Measurements from ENCODE around the gene ERCC2.
"Not testable (repeated sequence)": the region's sequence is repeated elsewhere in the genome, so short reads cannot be mapped to it uniquely, and the experiment has no call there.

ERCC2 gene

GRCh38 chr19:45327404-45328143, 42.8 kb downstream of the ERCC2 start:
- FAIRE-seq: no peak

DNA sequence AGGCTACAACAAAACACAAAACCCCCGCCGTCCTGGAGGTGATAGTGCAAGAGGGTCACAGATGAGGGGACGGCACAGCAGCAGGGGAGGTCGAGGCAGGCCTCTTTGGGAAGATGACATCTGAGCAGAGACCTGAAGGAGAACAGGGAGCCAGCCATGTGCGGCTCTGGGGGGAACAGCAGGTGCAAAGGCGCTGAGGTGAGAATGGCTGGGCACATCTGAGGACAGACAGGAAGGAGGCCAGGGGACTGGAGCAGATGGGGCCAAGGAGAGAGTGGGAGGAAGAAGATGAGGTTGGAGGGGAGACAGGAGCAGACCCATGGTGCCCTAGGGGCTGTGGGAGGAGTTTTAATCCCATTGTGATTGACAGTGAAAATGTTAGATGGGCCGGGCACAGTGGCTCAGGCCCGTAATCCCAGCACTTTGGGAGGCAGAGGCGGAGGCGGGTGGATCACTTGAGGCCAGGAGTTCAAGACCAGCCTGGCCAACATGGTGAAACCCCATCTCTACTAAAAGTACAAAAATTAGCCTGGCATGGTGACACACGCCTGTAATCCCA, 45.9 kb downstream of the ERCC2 start:
- FAIRE-seq: no peak

DNA sequence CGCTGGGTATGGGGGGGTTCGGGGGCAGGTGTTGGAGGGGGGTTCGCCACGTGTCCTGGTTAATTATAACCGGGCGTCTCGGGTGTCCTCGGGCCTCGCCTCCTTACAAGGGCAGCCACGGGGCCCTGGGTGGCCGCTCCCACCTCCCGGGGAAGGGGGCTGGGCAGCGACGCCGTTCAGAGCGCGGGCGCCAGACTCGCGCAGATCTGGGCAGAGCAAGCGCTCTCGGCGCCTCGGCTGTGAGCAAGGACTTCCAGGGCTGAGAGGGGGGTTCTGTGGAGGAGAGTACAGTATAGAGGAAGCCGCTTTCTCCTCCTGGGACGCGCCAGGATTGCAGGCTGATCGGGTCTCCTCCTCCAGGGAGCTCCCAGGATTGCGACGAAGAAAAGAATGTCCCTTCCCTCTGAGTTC, 46.7 kb downstream of the ERCC2 start:
- FAIRE-seq: no peak

DNA sequence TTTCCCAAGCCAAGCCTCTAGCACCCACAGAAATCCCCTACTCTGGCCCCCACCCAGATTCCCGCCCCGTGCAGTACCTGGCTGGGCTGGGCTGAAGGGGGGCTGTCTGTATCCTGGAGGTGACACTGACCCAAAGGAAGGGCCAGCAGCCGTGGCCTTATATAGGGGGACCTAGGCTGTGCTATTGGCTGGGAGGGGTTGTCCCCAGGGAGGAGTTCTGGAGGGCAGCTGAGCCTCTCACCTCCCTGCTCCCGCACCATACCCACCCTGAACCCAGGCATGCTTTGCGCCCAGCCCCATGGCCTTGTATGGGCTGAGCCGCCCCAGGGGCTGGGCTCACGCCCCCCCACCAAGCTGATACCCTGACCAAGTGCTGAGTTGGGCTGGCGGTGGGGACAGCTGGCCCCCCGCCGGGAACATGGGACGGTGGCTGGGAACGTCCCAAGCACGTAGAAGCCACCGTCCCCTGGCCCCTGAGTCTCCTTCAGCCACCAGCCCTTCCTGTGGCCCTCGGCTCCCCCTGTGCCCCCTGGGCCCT, 47.6 kb downstream of the ERCC2 start, which contains the start of gene CKM:
Gene CKM (minus strand): TSS at position 132 of the 538 bp plus-strand sequence. CDS start 3,162 bp downstream, outside the sequence.
- FAIRE-seq: no peak

GRCh38 chr19:45322311-45322710, 48.1 kb downstream of the ERCC2 start:
- no peak for FAIRE-seq

DNA sequence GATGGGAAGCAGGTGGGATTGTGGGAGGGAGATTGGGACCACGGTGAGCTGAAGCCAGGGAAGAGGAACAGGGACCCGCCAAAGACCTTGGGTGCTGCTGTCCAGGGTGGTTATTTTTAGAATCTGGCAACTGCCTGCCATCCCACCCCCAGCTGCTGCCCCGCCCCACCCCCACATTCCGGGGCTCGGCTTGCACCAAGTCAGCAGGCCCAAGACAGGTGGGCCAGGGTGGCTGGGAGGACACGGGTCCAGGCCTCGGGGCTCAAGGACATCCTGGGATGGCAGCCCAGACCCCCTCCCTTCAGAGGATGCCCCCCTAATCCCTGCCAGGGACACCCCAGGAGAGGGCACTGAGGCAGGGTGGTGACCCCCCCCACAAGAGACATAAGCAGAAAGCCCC, 48.5 kb downstream of the ERCC2 start:
- FAIRE-seq: no peak

- no peak for FAIRE-seq
Observed at GRCh38 chr19:45320997-45321775, 49.2 kb downstream of the ERCC2 start.

GRCh38 chr19:45315304-45315703, 55.1 kb downstream of the ERCC2 start:
- no peak for FAIRE-seq

- no peak for FAIRE-seq
Observed at GRCh38 chr19:45314708-45315245, 55.6 kb downstream of the ERCC2 start.

DNA sequence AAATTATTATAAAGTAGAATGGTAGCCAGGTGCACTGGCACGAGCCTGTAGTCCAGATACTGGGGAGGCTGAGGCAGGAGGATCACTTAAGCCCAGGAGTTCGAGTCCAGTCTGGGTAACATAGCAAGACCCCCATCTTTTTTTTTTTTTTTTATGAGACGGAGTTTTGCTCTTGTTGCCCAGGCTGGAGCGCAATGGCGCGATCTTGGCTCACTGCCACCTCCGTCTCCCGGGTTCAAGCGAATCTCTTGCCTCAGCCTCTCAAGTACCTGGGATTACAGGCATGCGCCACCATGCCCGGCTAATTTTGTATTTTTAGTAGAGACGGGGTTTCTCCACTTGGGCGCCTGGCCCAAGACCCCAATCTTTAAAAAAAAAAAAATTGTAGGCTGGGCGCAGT, 58.1 kb downstream of the ERCC2 start:
- not testable (repeated sequence) for FAIRE-seq

GRCh38 chr19:45311621-45312020, 58.8 kb downstream of the ERCC2 start:
- no peak for FAIRE-seq

DNA sequence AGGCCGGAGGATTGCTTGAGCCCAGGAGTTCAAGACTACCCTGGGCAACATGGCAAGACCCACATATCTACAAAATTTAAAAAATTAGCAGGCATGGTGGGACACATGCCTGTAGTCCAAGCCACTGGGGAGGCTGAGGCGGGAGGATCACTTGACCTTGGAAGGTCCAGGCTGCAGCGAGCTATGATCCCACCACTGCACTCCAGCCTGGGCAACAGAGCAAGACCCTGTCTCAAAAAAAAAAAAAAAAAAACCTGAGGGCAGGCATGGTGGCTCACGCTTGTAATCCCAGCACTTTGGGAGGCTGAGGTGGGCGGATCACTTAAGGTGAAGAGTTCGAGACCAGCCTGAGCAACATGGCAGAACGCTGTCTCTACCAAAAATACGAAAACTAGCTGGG, 61.1 kb downstream of the ERCC2 start:
- not testable (repeated sequence) for FAIRE-seq

DNA sequence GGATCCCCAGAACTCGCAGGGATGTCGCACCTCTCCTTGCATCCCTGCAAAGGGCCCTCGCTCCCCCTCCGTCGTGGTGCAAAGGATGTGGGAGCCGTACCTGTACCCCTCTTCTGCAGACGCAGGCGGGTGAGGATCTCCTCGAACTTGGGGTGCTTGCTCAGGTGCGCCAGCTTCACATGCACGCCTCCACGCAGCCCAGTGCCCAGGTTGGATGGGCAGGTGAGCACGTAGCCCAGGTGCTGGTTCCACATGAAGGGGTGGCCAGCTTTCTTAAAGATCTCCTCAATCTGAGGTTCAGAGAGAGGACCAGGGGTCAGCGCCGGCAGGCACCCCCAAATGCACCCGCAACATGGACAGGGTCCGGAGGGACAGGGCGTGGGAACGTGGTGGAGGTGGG, 63.0 kb downstream of the ERCC2 start:
- FAIRE-seq: no peak

DNA sequence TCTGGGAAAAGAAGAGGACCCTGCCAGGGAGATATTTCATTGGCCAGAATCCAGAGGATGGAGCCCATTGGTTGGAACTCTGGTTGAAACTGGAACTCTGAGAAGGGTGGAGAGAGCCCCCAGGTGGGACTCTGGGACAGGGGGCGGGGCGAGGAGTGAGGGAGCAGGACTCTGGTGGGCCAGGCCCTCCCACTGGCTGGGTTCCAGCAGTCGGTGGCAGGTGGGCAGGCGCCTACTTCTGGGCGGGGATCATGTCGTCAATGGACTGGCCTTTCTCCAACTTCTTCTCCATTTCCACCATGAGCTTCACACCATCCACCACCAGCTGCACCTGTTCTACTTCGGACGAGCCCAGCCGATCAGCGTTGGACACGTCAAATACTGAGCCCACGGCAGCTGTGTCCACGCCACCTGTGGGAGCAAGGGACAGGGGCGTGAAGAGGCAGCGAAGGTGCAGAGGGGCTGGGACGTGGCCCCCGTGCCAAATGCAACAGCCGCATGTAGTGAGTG, 63.8 kb downstream of the ERCC2 start:
- FAIRE-seq: no peak

GRCh38 chr19:45306040-45306439, 64.3 kb downstream of the ERCC2 start:
- FAIRE-seq: no peak

DNA sequence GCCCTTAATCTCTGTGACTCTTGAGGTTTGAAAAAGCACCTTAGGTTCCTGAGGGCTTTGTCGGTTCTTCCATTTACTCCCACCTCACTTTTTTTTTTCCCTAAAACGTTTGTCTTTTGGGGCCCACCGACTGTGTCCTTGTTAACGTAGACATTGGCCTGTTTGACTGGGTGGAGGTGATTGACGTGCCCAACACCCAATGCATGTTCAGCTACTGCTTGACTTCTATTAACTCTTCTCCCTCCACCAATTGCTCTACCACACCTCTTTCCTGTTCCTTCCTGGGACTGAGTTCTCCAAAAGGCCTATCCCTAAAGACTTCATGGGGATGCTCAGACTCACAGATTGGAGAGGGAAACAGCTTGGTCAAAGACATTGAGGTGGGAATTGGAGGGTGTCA, 65.0 kb downstream of the ERCC2 start:
- peak; percentile 49 for FAIRE-seq

DNA sequence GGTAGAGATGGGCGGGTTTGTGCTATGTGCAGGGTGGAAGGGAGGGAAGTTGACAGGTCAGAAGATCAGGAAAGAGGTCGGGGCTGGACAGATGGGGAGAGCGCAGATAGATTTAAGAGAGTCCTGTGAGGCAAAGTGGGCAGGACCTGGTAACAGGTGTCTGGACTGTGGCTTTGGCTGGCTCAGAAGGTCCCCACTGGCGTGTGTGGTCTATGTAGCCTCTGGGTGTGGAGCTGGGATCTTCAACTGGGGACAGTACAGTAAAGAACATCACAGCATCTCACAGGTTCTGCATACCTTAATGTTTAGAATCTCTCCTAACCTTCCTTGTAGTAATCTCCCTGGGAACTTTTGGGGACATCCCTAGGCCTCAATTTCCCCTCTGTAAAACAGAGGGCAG, 65.4 kb downstream of the ERCC2 start:
- FAIRE-seq: no peak

- no peak for FAIRE-seq
Observed at GRCh38 chr19:45304141-45304926, 66.0 kb downstream of the ERCC2 start.

GRCh38 chr19:45303269-45304060, 66.9 kb downstream of the ERCC2 start:
- FAIRE-seq: no peak

DNA sequence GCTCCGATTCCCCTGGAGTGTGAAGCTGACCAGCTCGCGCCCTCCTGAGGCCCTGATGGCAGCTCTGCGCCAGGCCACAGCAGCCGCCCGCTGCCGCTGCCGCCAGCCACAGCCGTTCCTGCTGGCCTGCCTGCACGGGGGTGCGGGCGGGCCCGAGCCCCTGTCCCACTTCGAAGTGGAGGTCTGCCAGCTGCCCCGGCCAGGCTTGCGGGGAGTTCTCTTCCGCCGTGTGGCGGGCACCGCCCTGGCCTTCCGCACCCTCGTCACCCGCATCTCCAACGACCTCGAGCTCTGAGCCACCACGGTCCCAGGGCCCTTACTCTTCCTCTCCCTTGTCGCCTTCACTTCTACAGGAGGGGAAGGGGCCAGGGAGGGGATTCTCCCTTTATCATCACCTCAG, 68.0 kb downstream of the ERCC2 start:
- no peak for FAIRE-seq

All from G401.6 (cell line).